ENCODE data around the gene TREM1.
"Not testable (repeated sequence)": the region's sequence is repeated elsewhere in the genome, so short reads cannot be mapped to it uniquely, and the experiment has no call there.

TREM1 gene

DNA sequence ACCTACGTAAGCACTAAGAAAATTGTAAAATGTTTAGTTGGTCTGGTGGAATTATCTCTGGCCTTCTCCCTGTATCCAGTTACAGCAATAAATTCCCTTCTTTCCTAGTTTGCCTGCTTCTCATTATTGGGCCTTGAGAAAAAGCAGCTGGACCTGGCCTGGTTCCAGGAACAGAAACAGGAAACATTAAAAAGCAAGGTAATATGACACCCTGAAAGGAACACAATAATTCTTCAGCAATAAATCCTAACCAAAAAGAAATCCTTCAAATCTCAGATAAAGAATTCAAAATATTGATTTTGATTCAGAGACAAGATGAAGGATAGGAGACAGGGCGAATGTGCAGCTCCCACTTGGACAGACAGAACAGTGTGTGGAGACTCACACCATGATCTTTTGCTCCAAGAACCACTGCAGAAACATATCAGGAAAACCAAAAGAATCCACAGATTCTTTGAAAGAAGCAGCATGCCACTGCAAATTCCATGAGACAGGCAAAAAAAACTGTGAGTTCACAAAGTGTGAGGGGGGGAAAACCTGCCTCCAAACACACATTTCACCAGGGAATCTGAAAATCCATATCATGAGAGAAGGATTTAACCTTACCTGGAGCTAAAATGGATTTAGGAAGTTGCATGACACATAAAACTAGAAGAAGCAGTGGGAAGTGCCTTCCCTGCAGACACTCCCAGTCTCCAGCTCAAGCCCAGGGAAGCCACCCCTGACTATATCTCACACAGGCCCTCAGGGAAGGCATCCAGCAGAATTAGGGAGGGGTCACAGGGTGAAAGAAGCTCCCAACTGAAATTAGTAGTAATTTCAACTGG lies 28.9 kb downstream of the TREM1 start:
- no peak for DNase-seq

DNA sequence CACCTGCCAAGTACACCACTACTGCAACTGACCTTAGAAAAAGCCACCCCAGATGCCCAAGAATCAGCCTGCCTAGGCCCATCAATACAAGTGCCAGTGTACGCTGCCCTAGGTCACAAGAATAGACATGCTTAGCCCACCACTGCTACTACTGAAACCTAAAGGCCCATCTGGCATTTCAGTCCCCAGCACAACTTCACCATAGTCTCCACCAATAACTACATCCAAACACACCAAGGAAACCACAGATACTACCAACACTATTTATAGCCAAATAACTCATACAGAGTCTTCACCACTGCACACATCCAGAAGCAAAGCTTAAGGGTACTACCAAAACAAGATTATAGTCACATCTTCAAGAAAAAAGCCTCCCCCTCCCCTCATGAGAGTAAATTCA lies 30.1 kb downstream of the TREM1 start:
- no peak for DNase-seq

DNA sequence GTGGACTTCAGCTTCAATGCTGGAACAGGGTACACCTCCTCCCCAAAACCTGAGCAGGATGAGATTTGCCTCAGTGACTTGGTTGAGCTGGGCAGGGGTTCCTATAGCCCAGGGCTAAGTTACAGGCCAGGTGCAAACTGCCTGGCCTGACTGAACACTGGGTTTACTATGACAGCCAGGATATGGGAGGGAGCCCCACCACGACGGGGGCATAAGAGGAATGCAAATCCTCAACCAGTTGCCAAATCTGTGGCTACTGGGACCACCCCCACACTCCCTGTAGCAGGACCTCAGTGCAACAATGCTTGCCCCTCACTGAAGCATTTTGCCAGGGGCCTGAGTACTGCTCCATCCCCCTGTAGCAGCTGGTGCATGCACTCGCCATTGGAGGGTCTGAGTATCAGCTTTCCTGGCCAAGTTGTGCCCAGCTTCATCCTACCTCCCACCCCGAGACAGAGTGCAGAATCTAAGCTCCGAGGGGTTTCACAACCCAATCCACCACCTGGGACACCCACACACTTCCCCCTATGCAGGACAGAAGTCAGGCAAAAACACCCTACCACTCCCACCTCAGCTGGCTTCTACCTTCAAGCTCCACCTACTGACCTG lies 30.7 kb downstream of the TREM1 start:
- no peak for DNase-seq

DNA sequence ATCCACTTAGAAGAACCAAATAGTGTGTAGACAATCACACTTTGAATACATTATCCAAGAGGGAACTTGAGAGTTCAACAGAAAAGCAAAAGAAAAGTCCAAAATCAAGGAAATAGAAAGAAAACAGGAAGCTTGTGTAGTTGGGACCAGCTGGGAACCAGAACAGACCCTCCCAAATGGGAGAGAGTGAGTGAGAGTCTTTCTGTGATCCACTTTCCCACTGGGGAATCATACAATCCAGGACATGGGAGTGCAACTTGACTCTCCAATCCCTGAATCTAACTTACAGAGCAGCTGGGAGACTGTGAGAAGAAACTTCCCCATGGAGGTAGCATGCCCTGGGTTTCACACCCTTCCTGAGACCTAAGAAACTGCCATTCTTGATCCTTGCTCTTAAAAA lies 31.4 kb downstream of the TREM1 start:
- no peak for DNase-seq

DNA sequence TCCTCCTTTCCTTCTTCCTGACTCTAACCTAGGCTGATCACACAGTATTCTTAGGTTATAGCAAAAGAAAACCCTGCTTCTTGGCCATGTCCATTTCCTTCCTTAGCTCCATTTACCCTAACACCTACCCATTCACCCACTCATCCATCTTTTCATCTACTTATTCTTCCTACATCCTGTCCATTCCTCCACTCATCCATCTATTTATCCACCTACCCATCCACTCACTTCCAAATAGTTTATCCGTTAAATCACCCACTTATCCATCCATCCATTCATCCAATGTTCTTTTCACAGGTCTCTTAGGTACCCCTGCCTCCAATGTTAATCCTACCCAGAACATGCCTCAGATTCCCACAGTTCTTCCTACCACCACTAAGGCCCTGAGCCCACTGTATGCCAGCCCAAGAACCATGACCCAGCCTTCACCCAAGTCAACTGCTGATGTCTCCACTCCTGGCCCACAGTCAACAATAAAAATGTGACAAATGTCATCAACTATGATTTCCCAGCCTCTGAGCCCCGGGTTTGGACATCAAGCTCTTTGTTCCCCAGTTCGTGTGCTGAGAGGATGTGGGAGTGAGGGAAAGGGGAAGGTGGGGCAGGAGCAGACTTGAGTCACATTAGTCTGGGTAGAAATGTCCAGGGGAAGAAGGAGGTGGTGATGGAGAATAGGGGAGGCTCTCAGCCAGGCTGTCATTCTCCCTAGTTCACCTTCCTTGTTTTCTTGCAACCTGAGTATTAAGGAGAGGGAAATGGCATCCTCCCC lies 33.9 kb downstream of the TREM1 start:
- peak; percentile 52 to 76 for DNase-seq

DNA sequence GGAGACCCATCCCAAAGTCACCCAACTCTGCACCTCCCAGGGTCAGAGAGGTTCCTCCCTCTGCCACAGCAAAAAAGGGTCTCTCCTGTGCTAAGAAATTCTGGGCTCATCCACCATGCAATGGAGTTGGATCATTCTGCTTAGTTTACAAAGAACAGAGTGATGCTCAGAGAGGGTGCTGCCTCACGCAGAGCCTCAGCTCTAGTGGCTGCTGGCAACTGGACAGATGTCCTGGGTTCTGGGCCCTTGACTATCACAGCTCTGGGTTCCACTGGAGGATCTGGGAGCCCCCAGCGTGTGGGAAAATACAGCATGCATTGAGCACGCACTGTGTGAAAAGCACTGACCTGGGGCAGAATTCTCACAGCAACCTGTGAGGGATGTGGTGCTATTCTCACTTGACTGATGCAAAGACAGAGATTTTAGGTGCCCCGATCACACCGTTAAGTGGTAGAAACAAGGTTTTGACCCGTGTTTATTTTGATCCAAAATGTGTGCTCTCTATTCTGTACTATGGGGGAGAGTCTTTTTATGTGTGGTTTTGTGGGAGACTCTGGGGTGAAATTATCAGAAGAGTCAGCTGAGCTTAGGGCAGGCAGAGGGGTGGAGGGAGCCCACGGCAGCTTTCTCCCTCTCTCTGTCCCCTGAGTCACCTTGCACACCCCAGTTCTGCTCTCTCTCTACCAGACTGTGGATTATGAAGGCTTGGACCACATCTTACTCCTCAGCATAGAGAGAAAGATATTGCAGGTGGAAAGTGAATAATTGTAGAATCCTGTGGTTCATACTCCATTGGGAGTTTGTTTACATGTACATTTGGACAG lies 38.4 kb downstream of the TREM1 start:
- no peak for DNase-seq

DNA sequence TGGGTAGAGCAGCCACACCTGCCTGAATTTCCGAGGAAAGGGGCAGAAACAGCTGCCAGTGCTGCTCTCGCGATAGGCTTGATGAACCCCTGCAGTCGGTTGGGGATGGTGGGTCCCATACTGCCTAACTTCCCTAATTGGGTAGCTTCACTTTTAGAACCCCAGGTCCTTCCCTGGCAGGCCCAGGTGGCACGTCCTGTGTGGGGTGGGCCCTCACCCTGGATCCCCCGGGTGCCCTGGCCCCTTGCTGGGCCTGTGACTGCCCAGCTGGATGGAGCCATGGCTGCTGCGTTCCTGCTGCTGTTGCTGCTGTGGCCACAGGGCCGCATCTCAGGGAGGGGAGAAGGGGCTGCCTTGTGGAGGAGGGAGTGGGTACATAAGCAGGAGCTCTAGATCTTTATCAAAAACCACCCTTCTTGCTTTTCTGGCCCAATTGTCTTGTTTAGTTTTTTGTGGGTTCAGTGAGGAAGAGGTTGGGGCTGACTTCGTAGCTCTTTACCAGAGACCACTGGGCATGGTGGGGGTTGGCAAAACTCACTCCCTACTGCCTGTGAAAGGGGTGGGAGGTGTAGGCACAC lies 39.1 kb downstream of the TREM1 start:
- DNase-seq = no peak

DNA sequence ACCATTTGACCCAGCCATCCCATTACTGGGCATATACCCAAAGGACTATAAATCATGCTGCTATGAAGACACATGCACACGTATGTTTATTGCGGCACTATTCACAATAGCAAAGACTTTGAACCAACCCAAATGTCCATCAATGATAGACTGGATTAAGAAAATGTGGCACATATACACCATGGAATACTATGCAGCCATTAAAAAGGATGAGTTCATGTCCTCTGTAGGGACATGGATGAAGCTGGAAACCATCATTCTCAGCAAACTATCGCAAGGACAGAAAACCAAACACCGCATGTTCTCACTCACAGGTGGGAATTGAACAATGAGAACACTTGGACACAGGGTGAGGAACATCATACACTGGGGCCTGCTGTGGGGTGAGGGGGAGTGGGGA lies 40.0 kb downstream of the TREM1 start:
- DNase-seq = not testable (repeated sequence)

DNA sequence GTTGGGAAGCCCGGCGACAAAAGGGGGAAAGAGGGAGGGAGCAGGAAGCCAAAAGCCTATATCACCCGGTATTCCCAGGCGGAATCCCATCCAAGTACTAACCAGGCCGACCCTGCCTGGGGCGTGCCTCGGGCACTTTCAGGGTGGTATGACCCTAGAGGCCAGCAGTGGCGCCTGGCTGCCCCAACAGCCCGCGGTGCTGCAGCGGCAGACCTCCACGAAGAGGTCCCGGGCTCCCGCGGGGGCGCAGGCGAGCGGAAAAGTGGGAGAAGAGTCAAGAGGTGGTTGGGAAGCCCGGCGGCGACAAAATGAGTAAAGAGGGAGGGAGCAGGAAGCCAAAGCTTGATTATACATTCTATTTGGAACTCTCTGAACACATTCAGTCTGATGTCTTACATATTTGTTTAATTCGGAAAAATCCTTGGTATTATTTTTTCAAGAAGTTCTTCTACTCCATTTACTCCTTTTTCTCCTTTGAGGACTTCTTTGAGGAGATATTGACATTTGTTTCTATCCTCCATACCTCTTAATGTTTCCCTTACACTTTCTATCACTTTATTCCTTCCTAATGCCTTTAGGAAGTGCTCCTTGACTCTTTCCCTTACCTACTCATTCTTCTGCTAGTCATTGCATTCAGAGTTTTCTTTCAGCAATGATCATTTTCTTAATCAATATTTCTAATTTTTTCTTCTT lies 46.9 kb downstream of the TREM1 start:
- no peak for DNase-seq

DNA sequence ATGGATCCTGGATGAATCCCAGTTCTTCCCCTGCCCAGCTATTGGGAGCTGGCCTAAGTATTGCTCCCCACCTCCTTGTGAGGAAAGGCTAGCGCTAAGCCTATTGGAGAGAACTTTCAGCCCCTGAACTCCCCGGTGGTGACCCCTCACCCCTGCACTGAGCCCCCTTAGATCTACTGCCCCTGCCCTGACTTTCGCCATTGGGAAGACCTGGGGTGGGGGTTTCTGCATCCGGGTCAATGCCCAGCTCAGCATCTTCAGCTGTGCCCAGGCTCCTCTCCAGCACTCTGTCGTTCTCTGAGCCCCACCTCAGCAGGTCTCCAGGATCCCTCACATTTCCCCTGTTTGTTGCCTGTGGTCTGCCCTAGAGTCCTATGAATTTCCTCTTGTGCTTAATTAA lies 49.4 kb downstream of the TREM1 start:
- DNase-seq = no peak

DNA sequence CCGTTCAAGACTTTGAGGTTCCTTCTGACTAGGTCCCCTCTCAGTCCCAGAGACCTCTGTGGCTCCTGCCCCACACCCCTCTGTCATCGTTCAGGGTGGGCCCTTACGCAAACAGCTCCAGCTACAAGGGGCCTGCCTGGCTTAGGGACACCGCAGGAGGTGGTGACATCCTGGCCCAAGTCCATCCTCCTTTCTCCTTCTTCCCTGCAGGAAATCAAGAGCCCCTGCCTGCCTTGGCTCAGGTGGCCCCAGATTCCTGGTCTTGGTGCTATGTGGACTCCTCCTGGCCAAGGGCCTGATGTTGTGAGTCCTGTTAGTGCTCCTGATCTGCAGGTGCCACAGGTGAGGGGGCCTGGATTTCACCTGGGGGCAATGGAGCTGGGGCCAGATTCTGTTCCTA lies 50.2 kb downstream of the TREM1 start:
- no peak for DNase-seq

DNA sequence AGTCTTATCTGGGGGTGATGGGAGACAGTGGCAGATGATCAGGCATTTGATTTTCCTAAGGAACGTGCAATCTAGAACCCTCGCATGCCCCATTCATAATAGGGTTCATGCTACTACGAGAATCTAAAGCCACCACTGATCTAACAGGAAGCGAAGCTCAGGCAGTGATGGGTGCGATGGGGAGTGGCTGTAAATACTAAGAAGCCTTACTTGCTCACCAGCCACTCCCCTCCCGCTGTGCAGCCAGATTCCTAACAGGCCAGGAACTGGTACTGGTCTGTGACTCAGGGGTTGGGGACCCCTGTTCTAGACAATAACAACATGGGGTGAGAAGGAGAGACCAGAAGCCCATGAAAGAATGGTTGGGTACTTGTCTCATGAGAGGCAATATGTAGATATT lies 53.8 kb downstream of the TREM1 start:
- DNase-seq = no peak

DNA sequence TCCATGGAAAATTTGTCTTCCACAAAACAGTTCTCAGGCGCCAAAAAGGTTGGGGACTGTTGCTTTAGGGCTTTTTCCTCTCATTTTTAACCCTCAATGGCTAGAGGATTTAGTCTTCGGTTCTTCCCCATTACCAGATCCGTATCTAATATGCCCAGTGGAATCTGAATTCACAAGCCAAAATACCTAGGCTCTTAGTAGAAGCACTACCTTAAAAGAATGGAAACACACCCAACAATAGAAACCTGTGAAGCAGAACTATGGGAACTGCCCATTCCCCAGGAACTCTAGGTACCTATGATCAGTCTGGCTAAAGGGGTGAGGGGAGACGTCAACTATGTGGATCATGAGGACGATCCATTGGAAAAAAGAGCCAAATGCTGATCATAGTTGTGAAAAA lies 55.2 kb downstream of the TREM1 start:
- no peak for DNase-seq

DNA sequence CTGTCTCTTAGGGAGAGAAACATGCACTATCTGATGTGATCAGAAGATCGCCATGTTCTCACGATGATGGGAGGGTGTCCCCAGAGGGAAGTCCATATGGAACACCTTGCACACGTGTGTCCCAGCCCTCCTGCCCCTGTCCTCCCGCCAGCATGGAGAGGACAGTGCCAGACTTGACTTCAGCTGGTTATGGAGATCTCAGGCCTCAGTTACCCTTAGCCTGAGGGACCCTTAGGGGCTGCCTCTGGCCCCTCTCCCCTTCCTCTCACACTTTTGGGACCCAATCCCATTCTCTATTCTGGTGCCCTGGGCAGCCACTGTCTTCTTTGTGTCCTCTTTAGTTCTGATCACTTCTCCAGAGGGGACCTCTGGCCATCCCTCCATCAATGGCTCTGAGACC lies 56.8 kb downstream of the TREM1 start:
- no peak for DNase-seq

DNA sequence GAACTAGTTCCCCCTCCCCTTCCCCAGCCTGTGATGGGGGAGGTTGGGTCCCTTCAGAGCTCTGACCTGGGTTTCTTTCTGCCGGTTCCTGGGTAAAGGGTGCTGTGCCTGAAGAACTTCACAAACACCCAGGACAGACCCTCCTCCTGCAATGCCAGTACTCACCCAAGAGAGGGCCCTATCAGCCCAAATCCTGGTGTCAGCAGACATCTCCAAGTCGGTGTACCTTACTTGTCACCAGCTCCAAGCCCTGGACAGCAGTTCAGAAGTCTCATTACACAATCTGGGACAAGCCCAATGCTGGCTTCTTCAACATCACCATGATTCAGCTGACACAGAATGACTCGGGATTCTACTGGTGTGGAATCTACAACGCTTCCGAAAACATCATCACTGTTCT lies 57.9 kb downstream of the TREM1 start:
- peak; percentile 83 to 94 for DNase-seq

DNA sequence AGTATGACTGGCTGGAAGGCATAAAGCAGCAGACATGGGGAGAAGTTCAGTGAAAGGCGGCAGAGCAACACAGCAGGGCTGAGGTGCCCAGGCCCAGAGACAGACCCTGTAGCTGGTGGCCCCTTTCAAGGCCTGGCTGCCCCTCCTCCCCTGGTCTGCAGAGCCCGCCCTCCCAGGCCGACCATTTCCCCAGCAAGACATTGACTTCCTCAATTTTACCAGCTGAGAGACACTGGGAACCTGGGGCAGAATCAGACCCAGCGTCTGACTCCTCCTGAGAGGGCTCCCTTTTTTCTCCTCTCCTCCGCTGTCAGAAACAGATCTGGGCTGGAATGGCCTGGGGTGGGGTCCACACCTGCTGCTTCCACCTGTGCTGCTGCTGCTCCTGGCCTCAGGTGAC lies 58.4 kb downstream of the TREM1 start, which contains the start of gene TREML4:
Gene TREML4, plus strand, starts transcription at position 254 of the 400 bp plus-strand sequence. Its CDS starts 79 bp downstream, at position 333.
- peak in 1 of 2 donors; percentile 43 for DNase-seq

DNA sequence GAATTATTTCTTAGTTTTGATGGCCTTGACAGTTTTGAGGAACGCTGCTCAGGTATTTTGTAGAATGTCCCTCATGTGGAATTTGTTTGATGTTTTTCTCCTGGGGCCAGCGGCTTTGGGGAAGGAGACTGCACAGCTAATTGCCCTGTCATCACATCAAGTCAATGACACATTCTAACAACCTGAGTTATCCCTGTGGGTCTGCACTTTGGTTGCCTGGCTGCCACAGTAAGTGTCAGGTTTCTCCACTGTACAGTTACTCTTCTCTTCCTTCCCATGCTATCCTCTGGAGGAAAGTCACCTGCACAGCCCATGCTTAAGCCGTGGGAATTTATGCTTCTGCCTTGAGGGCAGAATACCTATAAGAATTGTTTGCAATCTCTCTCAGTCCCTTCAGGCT lies 59.7 kb downstream of the TREM1 start:
- DNase-seq = no peak

DNA sequence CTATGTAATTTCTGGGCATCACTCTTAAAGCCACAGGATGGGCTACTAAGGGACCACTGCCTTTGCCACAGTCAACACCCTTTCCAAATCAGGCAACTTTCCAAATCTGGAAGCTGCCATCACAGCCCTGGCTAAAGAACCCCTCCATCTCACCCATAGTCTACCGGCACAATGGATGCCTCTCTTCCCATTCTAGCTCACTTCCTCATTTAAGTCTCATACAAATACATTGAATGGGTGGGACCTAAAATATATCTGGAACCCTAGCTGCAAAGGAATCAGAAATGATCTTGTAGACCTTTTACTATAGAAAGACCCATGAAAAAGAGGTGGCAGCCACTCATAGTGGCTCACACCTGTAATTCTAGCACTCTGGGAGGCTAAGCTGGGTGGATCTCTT lies 61.7 kb downstream of the TREM1 start:
- DNase-seq = no peak
